Caco-2 (cell line): ENCODE results near the gene IFITM10. TPM values are rescaled to one million over a fixed set of nuclear protein-coding genes. Genes with fewer than 3 reads are reported as not detected.

Source experiments
- BruUV-seq: library from RNA; stranded (reverse); fragments of 400-500 nt; replicated peaks from 2 replicates; lab custom pipeline; 2021; lab: Mats Ljungman, UMichigan
- CTCF ChIA-PET: fragments of 300-600 bp; sonication (Branson Sonifier 250); formaldehyde crosslinking; loops from one replicate; lab custom pipeline; 2022; ENCODE audit warnings: antibody characterized with exemption; lab: Charles Lee
- POLR2A ChIA-PET: fragments of 300-600 bp; sonication (Branson Sonifier 250); formaldehyde crosslinking; loops from one replicate; lab custom pipeline; 2022; ENCODE audit warnings: antibody characterized with exemption; lab: Charles Lee
- DNase-seq, 2 experiments: peaks; one replicate each; pipeline versions ENCODE4 v3.0.0 to v3.0.0-alpha.2; 2020 to 2022
- H3K27me3 ChIP-seq: replicated peaks from 2 replicates; pipeline ENCODE4 v1.6.0; 2011; ENCODE audit warnings: low read length; ENCODE audit not compliant: control insufficient read depth, insufficient read depth
- H3K36me3 ChIP-seq: 2 replicates; pipeline ENCODE4 v1.5.1; 2011; ENCODE audit warnings: low read length; ENCODE audit not compliant: control insufficient read depth, insufficient read depth
- H3K4me1 ChIP-seq: fragments of 250-450 bp; sonication (Bioruptor Pico); 2 replicates; pipeline ENCODE4 v1.5.1; 2020; ENCODE audit warnings: mild to moderate bottlenecking
- H3K4me3 ChIP-seq: 2 replicates; pipeline ENCODE4 v1.5.1; 2011; ENCODE audit warnings: low read depth, mild to moderate bottlenecking, control low read depth, low read length
- H3K9me3 ChIP-seq: fragments of 250-450 bp; sonication (Bioruptor Pico); 2 replicates; pipeline ENCODE4 v1.5.1; 2020; ENCODE audit warnings: mild to moderate bottlenecking, moderate library complexity
- H3K27ac Mint-ChIP-seq: one replicate; pipeline ENCODE4 v1.8.0; 2022; ENCODE audit warnings: mixed read lengths; ENCODE audit not compliant: unreplicated experiment
- H3K27me3 Mint-ChIP-seq: one replicate; pipeline ENCODE4 v1.8.0; 2022; ENCODE audit warnings: mixed read lengths; ENCODE audit not compliant: insufficient read depth, unreplicated experiment
- H3K36me3 Mint-ChIP-seq: one replicate; pipeline ENCODE4 v1.8.0; 2022; ENCODE audit warnings: mild to moderate bottlenecking, mixed read lengths; ENCODE audit not compliant: insufficient read depth, unreplicated experiment
- H3K4me1 Mint-ChIP-seq: one replicate; pipeline ENCODE4 v1.8.0; 2022; ENCODE audit warnings: low read depth, mixed read lengths; ENCODE audit not compliant: unreplicated experiment
- H3K4me3 Mint-ChIP-seq: one replicate; pipeline ENCODE4 v1.8.0; 2022; ENCODE audit warnings: mild to moderate bottlenecking, moderate library complexity, mixed read lengths; ENCODE audit not compliant: unreplicated experiment
- H3K9me3 Mint-ChIP-seq: one replicate; pipeline ENCODE4 v1.8.0; 2022; ENCODE audit warnings: mixed read lengths; ENCODE audit not compliant: unreplicated experiment
- CTCF ChIP-seq, 2 experiments: fragments of 200-600 bp in 1 of 2; IDR thresholded peaks; 1 replicate in 1 of 2; 2 replicates in 1 of 2; pipeline versions ENCODE4 v1.5.1 to v1.8.0; 2011 to 2022; ENCODE audit warnings: antibody characterized with exemption in 1 of 2, control low read depth in 1 of 2, inconsistent platforms in 1 of 2, low read depth in 1 of 2, low read length in 1 of 2, mild to moderate bottlenecking in 1 of 2, moderate library complexity in 1 of 2; ENCODE audit not compliant: insufficient read depth in 1 of 2, severe bottlenecking in 1 of 2, unreplicated experiment in 1 of 2
- intact Hi-C: fragments of 100-400 bp; cut with micrococcal nuclease; formaldehyde crosslinking; loops from one replicate; pipeline ENCODE4 v1.10.0; 2022; ENCODE audit not compliant: unreplicated experiment
- total RNA-seq: library from RNA; stranded (reverse); gene quantifications from 2 replicates; pipeline ENCODE4 v1.2.3, GENCODE V29; 2022

Gene IFITM10
- total RNA-seq, 1 experiment from 2014 or later: 2.7 TPM

- ChIA-PET CTCF (no interaction called here), POLR2A (no interaction called here)
- H3K4me1 Mint-ChIP-seq: no peaks in the 10 kb centered on the region
- peaks cover 10% of the 10 kb centered on the region for H3K9me3 Mint-ChIP-seq
- H3K27me3 ChIP-seq: no peaks in the 10 kb centered on the region; the same call in 1 of the 2 replicates
- intact Hi-C loops: no loop called here
- TF ChIP-seq CTCF (IDR thresholded peaks at IDR 0.05; ENCODE audit: insufficient read depth in 1 of 2, low read depth in 1 of 2, low read length in 1 of 2, severe bottlenecking in 1 of 2, unreplicated experiment in 1 of 2): no peak
- no peaks in the 10 kb centered on the region for H3K36me3 ChIP-seq
- peaks cover 21% of the 10 kb centered on the region for H3K27me3 Mint-ChIP-seq
- DNase-seq: peak in 1 of 2 experiments; percentile 17
- no peak overlapping the region for H3K4me3 ChIP-seq
- no peaks in the 10 kb centered on the region for H3K9me3 ChIP-seq
- no TSS peak for BruUV-seq
- H3K36me3 Mint-ChIP-seq: no peaks in the 10 kb centered on the region
- no peak overlapping the region for H3K4me3 Mint-ChIP-seq
- H3K27ac Mint-ChIP-seq: no peak overlapping the region
- no peaks in the 10 kb centered on the region for H3K4me1 ChIP-seq
Measured at GRCh38 chr11:1728931-1729691, 21.3 kb downstream of the IFITM10 start.

- no peaks in the 10 kb centered on the region for H3K9me3 ChIP-seq
- H3K27me3 ChIP-seq: no peaks in the 10 kb centered on the region; the same call in 1 of the 2 replicates
- Mint-ChIP-seq H3K9me3 (peaks cover 11% of the 10 kb centered on the region), H3K27me3 (peaks cover 13% of the 10 kb centered on the region), H3K4me3 (no peak overlapping the region), H3K4me1 (no peaks in the 10 kb centered on the region), H3K27ac (no peak overlapping the region), H3K36me3 (no peaks in the 10 kb centered on the region)
- intact Hi-C loops: no loop called here
- DNase-seq: no peak
- ChIA-PET CTCF (no interaction called here), POLR2A (no interaction called here)
- no TSS peak for BruUV-seq
- no peak overlapping the region for H3K4me3 ChIP-seq
- no peaks in the 10 kb centered on the region for H3K36me3 ChIP-seq
- TF ChIP-seq CTCF (IDR thresholded peaks at IDR 0.05; ENCODE audit: insufficient read depth in 1 of 2, low read depth in 1 of 2, low read length in 1 of 2, severe bottlenecking in 1 of 2, unreplicated experiment in 1 of 2): no peak
- H3K4me1 ChIP-seq: no peaks in the 10 kb centered on the region
Measured at GRCh38 chr11:1728301-1728700, 22.1 kb downstream of the IFITM10 start.

DNA sequence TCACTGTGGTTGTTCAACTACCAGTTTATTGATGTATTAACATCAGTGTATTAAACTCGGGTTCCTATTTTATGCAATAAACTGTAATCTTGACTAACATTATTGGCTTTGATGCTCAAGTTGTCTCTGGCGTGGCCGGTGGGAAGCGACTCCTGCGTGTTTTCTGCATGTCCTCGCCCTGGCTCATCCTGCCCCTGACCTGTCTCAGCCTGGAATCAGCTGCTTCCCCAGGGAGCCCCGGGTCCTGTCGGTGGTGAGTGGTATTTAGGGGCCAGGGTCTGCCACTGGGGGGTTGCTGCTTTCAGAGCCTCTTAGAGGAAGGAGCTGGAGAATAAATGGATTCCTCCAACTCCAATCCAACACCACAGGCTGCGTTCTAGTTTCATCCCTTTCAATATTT lies 22.5 kb downstream of the IFITM10 start:
- Mint-ChIP-seq H3K4me3 (no peak overlapping the region), H3K9me3 (peaks cover 15% of the 10 kb centered on the region), H3K27me3 (peaks cover 12% of the 10 kb centered on the region), H3K27ac (no peak overlapping the region), H3K4me1 (no peaks in the 10 kb centered on the region), H3K36me3 (no peaks in the 10 kb centered on the region)
- no peak for TF ChIP-seq CTCF (IDR thresholded peaks at IDR 0.05; ENCODE audit: insufficient read depth in 1 of 2, low read depth in 1 of 2, low read length in 1 of 2, severe bottlenecking in 1 of 2, unreplicated experiment in 1 of 2)
- CTCF ChIA-PET: no interaction called here
- peak in 1 of 2 experiments; percentile 14 for DNase-seq
- Histone ChIP-seq H3K4me3 (no peak overlapping the region), H3K9me3 (no peaks in the 10 kb centered on the region), H3K36me3 (no peaks in the 10 kb centered on the region), H3K27me3 (no peaks in the 10 kb centered on the region; the same call in 1 of the 2 replicates), H3K4me1 (no peaks in the 10 kb centered on the region)
- intact Hi-C loops: no loop called here
- BruUV-seq: no TSS peak
- POLR2A ChIA-PET: no interaction called here
